PC-9 (cell line): ENCODE results near the gene SCARF2. TPM values are rescaled to one million over a fixed set of nuclear protein-coding genes. Genes with fewer than 3 reads are reported as not detected.

Source experiments
- BruUV-seq: library from RNA; stranded (reverse); fragments of 400-500 nt; replicated peaks from 2 replicates; lab custom pipeline; 2021; lab: Mats Ljungman, UMichigan
- CTCF ChIA-PET: fragments of 300-600 bp; sonication (Branson Sonifier 250); formaldehyde crosslinking; loops from one replicate; lab custom pipeline; 2022; ENCODE audit warnings: antibody characterized with exemption; lab: Charles Lee
- POLR2A ChIA-PET: fragments of 300-600 bp; sonication (Branson Sonifier 250); formaldehyde crosslinking; loops from one replicate; lab custom pipeline; 2022; ENCODE audit warnings: antibody characterized with exemption; ENCODE audit not compliant: unreplicated experiment; lab: Charles Lee
- DNase-seq, 2 experiments: peaks; one replicate each; pipeline versions ENCODE4 v3.0.0 to v3.0.0-alpha.2; 2015 to 2022; ENCODE audit warnings: mixed read lengths in 1 of 2
- H2AFZ ChIP-seq: fragments of 200-600 bp; sonication (generic); 2 replicates; pipeline ENCODE4 v1.8.1; 2017; ENCODE audit warnings: antibody characterized with exemption
- H3F3A ChIP-seq: fragments of 200-600 bp; sonication (generic); 2 replicates; pipeline ENCODE4 v1.8.1; 2017; ENCODE audit warnings: antibody characterized with exemption, mild to moderate bottlenecking, low read depth; ENCODE audit not compliant: insufficient read depth
- H3K27ac ChIP-seq: fragments of 200-600 bp; sonication (generic); 2 replicates; pipeline ENCODE4 v1.6.1; 2016; ENCODE audit warnings: mixed run types
- H3K27me3 ChIP-seq: fragments of 200-600 bp; sonication (generic); 2 replicates; pipeline ENCODE4 v1.6.1; 2016; ENCODE audit warnings: low read depth, mixed run types; ENCODE audit not compliant: insufficient read depth
- H3K36me3 ChIP-seq: fragments of 200-600 bp; sonication (generic); 2 replicates; pipeline ENCODE4 v1.6.1; 2016; ENCODE audit warnings: low read depth, mixed run types
- H3K4me1 ChIP-seq: fragments of 200-600 bp; sonication (generic); replicated peaks from 2 replicates; pipeline ENCODE4 v1.6.1; 2016; ENCODE audit warnings: mixed run types; ENCODE audit not compliant: insufficient read depth
- H3K4me2 ChIP-seq: fragments of 200-600 bp; sonication (generic); 2 replicates; pipeline ENCODE4 v1.6.1; 2017; ENCODE audit warnings: mixed run types
- H3K4me3 ChIP-seq: fragments of 200-600 bp; sonication (generic); 2 replicates; pipeline ENCODE4 v1.6.1; 2016; ENCODE audit warnings: mixed run types
- H3K79me2 ChIP-seq: fragments of 200-600 bp; sonication (generic); 2 replicates; pipeline ENCODE4 v1.6.1; 2017; ENCODE audit warnings: low read depth, mixed run types
- H3K9me2 ChIP-seq: fragments of 200-600 bp; sonication (generic); 2 replicates; pipeline ENCODE4 v1.8.1; 2017; ENCODE audit warnings: mild to moderate bottlenecking; ENCODE audit not compliant: insufficient read depth
- H3K9me3 ChIP-seq: fragments of 200-600 bp; sonication (generic); 2 replicates; pipeline ENCODE4 v1.8.1; 2016; ENCODE audit warnings: low read depth; ENCODE audit not compliant: insufficient read depth
- H4K20me1 ChIP-seq: fragments of 200-600 bp; sonication (generic); 2 replicates; pipeline ENCODE4 v1.8.1; 2017; ENCODE audit not compliant: insufficient read depth
- CTCF ChIP-seq: fragments of 200-600 bp; sonication (generic); conservative IDR thresholded peaks from 2 replicates; pipeline ENCODE4 v1.6.1; 2017; ENCODE audit warnings: mixed run types, antibody characterized with exemption, mild to moderate bottlenecking, moderate library complexity
- EZH2 ChIP-seq: fragments of 200-600 bp; sonication (generic); IDR thresholded peaks from 2 replicates; pipeline ENCODE4 v1.8.0; 2017; ENCODE audit warnings: antibody characterized with exemption, low read depth
- intact Hi-C: fragments of 100-400 bp; cut with micrococcal nuclease; formaldehyde crosslinking; loops from one replicate; pipeline ENCODE4 v1.10.0; 2022; ENCODE audit not compliant: unreplicated experiment
- total RNA-seq: library from RNA; stranded (reverse); gene quantifications from 2 replicates; pipeline ENCODE4 v1.2.3, GENCODE V29; 2021

SCARF2 gene
- total RNA-seq, 1 experiment from 2014 or later: 0.52 TPM

GRCh38 chr22:20446383-20446970 is 8.9 kb upstream of the SCARF2 start:
- H3K36me3 ChIP-seq: no peaks in the 10 kb centered on the region
- H3K4me2 ChIP-seq: no peak overlapping the region
- H3K9me2 ChIP-seq: no peaks in the 10 kb centered on the region
- no peaks in the 10 kb centered on the region for H3F3A ChIP-seq
- H3K27ac ChIP-seq: no peak overlapping the region
- H2AFZ ChIP-seq: no peak overlapping the region
- H4K20me1 ChIP-seq: no peaks in the 10 kb centered on the region
- no peak for DNase-seq
- H3K9me3 ChIP-seq: no peaks in the 10 kb centered on the region
- TF ChIP-seq CTCF (no peak), EZH2 (no peak)
- intact Hi-C loops: no loop called here
- ChIA-PET POLR2A (no interaction called here), CTCF (no interaction called here)
- no peak overlapping the region for H3K4me3 ChIP-seq
- H3K27me3 ChIP-seq: no peaks in the 10 kb centered on the region
- no peaks in the 10 kb centered on the region for H3K4me1 ChIP-seq
- no peaks in the 10 kb centered on the region for H3K79me2 ChIP-seq
- BruUV-seq: no TSS peak

GRCh38 chr22:20444325-20444724 is 6.7 kb upstream of the SCARF2 start:
- Histone ChIP-seq H2AFZ (no peak overlapping the region), H3K9me3 (no peaks in the 10 kb centered on the region), H3K36me3 (no peaks in the 10 kb centered on the region), H3K4me2 (no peak overlapping the region), H4K20me1 (no peaks in the 10 kb centered on the region), H3K27me3 (no peaks in the 10 kb centered on the region), H3K4me3 (no peak overlapping the region), H3K27ac (no peak overlapping the region), H3K79me2 (no peaks in the 10 kb centered on the region), H3K4me1 (no peaks in the 10 kb centered on the region), H3K9me2 (no peaks in the 10 kb centered on the region), H3F3A (no peaks in the 10 kb centered on the region)
- TF ChIP-seq EZH2 (no peak), CTCF (no peak)
- intact Hi-C loops: no loop called here
- no TSS peak for BruUV-seq
- DNase-seq: no peak
- ChIA-PET POLR2A (no interaction called here), CTCF (no interaction called here)

GRCh38 chr22:20442485-20443284 is 5.1 kb upstream of the SCARF2 start:
- Histone ChIP-seq H3K9me3 (no peaks in the 10 kb centered on the region), H3F3A (no peaks in the 10 kb centered on the region), H3K27me3 (no peaks in the 10 kb centered on the region), H3K9me2 (no peaks in the 10 kb centered on the region), H3K4me1 (no peaks in the 10 kb centered on the region), H2AFZ (no peak overlapping the region), H3K4me2 (no peak overlapping the region), H3K4me3 (no peak overlapping the region), H3K27ac (no peak overlapping the region), H3K79me2 (no peaks in the 10 kb centered on the region), H4K20me1 (no peaks in the 10 kb centered on the region), H3K36me3 (no peaks in the 10 kb centered on the region)
- POLR2A ChIA-PET: no interaction called here
- CTCF ChIA-PET: no interaction called here
- no TSS peak for BruUV-seq
- no peak for TF ChIP-seq EZH2
- no peak for TF ChIP-seq CTCF
- DNase-seq: no peak
- intact Hi-C loops: no loop called here
